Hepatocyte (in vitro differentiated cells): ENCODE data around the gene MC5R.

Experiments
- CTCF ChIP-seq: fragments of 200-600 bp; sonication (generic); IDR thresholded peaks from 2 replicates; pipeline ENCODE4 v1.5.1; 2016; ENCODE audit warnings: antibody characterized with exemption, mild to moderate bottlenecking; ENCODE audit not compliant: poor library complexity
- EZH2phosphoT487 ChIP-seq: fragments of 200-600 bp; sonication (generic); IDR thresholded peaks from one replicate; pipeline ENCODE4 v1.6.1; 2018; ENCODE audit warnings: antibody characterized with exemption, mild to moderate bottlenecking, low read depth, moderate library complexity; ENCODE audit not compliant: unreplicated experiment, severe bottlenecking

- TF ChIP-seq CTCF: no peak
- TF ChIP-seq EZH2phosphoT487: no peak
Observed at GRCh38 chr18:13804305-13804704, 19.6 kb upstream of the MC5R start.
